AG09319 (cell line): ENCODE measurements around the gene CACNG5.

Experiments used
- DNase-seq: peaks from one replicate; pipeline ENCODE4 v3.0.0-alpha.2; 2010; ENCODE audit warnings: low read depth; ENCODE audit errors: extremely low read depth
- TF ChIP-seq, protein P1 (sequence below): IDR thresholded peaks from 2 replicates; pipeline ENCODE4 v1.5.1; 2011; ENCODE audit warnings: low read depth, mild to moderate bottlenecking, inconsistent platforms, low read length, moderate library complexity

The CACNG5 gene

DNA sequence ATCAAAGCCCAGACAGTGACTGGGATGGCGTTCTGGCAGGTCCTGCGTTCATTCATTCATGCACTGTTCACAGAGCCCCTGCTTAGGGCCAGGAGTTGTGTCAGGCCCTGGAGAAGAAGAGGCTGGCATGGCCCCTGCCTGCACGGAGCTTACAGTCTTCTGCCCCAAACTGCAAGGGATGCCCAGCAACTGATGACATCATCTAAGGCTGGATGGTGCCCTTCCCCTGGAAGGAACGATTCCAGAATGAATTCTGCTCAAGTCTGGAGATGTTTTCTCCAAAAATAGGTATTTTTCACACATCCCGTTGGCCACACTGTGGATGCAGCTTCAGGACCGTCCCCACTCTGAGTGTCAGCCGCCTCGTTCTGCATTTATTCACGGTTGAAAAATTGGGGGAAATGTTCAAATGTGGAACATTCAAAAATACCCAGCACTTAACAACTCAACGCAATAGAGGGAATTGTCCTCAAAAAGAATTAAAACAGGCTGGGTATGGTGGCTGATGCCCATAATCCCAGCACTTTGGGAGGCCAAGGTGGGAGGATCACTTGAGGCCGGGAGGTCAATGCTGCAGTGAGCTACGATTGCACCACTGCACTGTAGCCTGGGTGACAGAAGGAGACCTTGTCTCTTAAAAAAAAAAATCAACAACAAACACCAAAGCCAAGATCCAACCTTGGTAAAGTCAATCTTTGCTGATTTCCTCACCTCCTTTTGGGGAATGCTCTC lies 23.8 kb upstream of the CACNG5 start:
- TF ChIP-seq, protein P1, sequence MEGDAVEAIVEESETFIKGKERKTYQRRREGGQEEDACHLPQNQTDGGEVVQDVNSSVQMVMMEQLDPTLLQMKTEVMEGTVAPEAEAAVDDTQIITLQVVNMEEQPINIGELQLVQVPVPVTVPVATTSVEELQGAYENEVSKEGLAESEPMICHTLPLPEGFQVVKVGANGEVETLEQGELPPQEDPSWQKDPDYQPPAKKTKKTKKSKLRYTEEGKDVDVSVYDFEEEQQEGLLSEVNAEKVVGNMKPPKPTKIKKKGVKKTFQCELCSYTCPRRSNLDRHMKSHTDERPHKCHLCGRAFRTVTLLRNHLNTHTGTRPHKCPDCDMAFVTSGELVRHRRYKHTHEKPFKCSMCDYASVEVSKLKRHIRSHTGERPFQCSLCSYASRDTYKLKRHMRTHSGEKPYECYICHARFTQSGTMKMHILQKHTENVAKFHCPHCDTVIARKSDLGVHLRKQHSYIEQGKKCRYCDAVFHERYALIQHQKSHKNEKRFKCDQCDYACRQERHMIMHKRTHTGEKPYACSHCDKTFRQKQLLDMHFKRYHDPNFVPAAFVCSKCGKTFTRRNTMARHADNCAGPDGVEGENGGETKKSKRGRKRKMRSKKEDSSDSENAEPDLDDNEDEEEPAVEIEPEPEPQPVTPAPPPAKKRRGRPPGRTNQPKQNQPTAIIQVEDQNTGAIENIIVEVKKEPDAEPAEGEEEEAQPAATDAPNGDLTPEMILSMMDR: no peak
- DNase-seq: no peak

DNA sequence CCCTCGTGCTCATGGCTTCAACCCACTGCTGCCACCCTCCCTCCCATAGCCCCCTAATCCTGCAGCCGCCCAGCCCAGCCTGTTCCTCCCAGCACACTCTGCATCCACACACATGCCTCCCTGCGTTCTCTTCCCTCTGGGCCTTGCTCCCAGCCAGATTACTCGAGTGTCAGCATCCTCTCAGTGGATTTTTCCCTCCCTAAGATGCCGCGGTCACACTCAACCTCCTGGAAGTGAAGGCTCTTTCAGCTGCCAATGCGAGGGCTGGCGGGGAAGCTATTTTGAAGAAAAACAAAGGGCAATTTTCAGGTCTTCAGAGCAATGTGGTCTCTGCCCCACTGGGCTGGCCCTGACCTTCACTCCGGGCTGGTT lies 23.2 kb upstream of the CACNG5 start:
- no peak for DNase-seq
- TF ChIP-seq, protein P1: no peak

DNA sequence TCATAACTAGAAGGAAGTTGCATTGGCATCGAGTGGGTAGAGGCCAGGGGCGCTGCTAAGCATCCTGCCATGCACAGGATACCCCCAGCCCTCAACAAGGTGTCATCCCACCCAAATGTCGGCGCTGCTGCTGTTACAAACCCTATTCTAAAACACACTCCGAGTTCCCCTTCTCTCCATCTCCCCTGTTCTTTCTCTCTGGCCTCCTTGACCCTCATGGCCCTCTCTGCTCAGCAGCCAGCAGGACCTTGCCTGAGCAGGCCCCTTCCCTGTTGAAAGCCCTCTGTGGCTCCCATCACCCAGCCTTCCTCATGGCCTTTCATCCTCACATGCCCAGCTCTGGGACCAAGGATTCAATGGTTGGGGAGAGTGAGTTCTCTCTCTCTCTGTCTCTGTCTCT lies 22.3 kb upstream of the CACNG5 start:
- TF ChIP-seq, protein P1: no peak
- no peak for DNase-seq

DNA sequence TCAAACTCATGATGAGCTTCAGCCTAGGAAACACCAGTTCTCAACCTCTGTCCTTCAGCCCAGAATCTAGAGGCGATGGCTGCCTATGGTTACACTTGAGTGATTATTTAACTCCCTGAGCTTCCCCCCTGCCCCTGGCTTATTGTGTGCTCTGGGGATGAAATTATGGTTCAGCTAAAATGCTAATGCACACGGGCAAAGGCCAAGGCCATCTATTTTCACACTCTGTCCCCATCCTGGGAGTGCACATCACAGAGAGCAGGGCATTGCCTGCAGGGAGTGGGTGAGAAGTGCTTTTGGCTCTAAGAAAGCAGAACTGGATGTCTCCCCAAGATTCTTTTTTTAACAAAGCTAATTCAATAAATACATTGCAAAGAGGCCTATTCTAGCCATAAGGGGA lies 21.6 kb upstream of the CACNG5 start:
- no peak for DNase-seq
- TF ChIP-seq, protein P1: no peak

DNA sequence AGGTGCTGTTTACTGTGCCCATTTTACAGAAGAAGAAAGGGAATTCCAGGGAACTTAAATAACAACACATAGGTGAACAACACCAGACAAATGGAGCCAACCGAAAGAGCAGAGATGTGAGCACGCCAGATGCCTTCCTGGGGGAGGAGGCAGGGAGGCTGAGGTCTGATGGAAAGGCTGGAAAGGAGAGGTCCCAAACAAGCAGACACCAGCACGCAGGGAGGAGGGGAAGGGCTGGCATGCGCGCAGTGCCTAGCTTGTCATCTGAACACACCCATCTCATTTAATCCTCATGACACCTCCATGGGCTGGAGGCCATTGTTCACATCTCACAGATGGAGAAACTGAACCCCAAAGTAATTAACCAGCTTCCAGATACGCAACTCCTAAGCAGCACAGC lies 20.9 kb upstream of the CACNG5 start:
- DNase-seq: no peak
- TF ChIP-seq, protein P1: no peak

DNA sequence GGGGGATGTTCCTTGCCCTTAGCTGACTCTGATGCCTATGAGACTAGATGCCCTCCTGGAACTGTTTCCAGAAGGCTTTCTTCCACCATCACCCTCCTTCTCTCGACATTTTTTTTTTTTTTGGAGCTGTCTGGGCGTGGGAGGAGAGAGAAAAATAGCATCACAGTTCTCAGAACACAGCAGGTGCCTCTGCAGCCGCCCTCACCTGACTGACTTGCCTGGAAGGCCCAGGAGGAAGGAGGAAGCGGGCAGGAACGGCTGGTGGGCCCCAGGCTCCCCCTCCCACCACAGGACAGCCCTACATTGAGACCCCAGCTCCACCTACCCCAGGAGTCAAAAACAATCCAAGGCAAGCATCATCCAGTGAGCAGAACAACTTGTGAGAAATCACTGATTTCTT lies 20.3 kb upstream of the CACNG5 start:
- TF ChIP-seq, protein P1: no peak

DNA sequence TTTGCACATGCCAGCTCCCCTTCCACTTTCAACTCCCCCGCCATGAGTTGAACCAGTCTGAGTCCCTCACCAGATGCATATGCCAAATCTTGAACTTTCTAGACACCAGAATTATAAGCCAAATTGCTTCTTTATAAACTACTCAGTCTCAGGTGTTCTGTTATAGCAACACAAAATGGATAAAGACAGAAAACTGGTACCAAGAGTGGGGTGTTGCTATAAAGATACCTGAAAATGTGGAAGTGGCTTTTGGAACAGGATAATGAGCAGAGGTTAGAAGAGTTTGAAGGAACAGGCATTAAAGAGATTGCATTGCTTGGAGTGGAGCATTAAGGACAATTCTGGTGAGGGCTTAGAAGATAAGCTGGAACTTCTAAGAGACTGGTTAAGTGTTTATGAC lies 17.2 kb upstream of the CACNG5 start:
- TF ChIP-seq, protein P1: no peak
- no peak for DNase-seq

More for the DNA sequence above, 20.3 kb upstream of the CACNG5 start:
- no peak for DNase-seq
